VCaP (cell line): Measurements from ENCODE around the gene KDELR1.

Source experiments
- H3K27ac ChIP-seq: fragments of 450-650 bp; 2 replicates; pipeline ENCODE4 v1.5.1; 2017
- CTCF ChIP-seq: fragments of 450-650 bp; conservative IDR thresholded peaks from 2 replicates; pipeline ENCODE4 v1.5.1; 2017; ENCODE audit warnings: mild to moderate bottlenecking, moderate library complexity

KDELR1 gene

DNA sequence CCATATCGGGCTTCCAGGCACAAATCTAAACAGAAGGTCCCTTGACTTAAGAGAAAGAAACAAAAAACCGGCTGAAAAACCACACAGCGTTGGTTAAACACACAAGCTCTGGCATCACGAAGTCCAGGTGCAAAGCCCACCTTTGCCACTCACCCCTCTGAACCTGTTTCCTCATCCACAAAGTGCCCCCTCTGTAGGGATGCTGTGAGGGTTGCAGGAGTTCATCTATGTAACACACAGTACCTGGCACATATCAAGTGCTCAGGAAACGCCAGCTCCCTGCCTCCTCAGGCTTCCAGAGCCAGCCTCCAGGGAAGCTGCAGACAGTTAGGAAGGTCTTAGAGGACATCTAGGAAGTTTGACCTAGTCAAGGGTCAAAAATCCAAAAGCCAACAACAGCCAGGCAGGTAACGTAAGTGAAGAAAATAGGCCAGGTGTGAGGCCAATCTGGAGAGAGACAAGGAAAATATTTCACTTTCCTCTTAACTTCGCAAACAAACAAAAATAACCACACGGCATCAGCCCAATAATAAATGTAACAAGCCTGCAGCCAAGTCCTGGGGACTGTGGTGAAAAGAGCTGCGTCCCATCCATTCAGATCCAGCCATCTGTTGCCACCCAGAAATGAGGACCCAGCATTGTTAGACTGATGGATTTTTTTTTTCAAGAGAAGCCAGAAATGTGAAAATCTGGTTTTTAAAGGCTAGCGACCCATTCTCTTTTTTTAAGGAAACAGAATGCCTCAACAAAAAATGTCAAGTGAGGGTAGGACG, 10.0 kb downstream of the KDELR1 start:
- no peak overlapping the region for H3K27ac ChIP-seq
- TF ChIP-seq CTCF: no peak

DNA sequence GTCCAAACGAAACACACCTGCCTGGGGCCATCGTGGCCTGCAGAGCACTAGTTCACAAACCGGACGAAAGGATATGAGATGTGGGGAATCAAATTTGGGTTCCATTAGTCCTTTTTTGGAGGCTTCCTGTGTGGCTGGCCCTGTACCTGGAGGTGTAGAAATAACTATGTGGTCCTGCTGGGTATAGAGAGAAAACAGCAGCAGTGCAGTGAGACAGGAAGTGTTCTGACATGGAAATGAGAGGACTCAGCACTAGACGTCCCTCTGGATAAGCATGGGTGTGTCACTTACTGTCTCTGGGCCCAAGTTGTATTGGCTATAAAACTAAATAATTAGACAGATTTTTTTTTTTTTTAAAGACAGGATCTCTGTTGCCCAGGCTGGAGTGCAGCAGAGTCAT, 12.3 kb downstream of the KDELR1 start:
- TF ChIP-seq CTCF: no peak
- H3K27ac ChIP-seq: no peak overlapping the region; the same call in 1 of the 2 replicates

DNA sequence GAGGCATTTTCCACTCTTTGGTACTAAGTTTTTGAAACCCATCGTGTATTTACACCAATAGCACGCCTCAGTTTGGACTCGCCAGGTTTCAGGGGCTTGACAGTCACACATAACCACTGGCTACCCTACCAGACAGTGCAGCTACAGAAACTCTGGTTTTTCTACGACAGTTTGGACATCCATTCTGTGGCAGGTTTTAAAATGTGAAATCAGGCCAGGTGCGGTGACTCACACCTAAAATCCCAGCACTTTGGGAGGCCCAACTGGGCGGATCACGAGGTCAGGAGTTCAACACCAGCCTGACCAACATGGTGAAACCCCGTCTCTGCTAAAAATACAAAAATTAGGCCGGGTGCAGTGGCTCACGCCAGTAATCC, 13.2 kb downstream of the KDELR1 start:
- no peak for TF ChIP-seq CTCF
- no peak overlapping the region for H3K27ac ChIP-seq

GRCh38 chr19:48373567-48373966, 17.8 kb downstream of the KDELR1 start:
- H3K27ac ChIP-seq: peak overlapping the region; percentile 62
- TF ChIP-seq CTCF: no peak

DNA sequence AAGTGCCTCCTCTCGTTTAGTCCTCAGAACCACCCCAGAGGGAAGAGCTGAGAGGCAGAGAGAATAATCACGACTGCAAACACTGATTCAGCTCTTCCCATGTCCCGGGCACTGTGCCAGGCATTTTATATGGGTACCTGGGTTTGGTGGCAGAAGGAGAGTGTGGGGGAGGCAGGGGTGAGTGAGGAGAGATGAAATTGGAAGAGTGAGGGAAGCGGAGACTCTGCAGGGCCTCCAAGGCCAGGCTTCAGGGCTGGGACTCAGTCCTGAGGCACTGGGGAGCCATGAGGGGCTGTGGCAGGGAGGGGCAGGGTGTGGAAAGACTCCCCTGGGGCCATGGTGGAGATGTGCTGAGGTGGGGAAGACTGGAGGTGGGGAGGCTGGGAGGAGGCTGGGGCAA, 18.4 kb downstream of the KDELR1 start:
- TF ChIP-seq CTCF: no peak
- peak overlapping the region; percentile 62 for H3K27ac ChIP-seq

- peak overlapping the region; percentile 62 for H3K27ac ChIP-seq
Measured at GRCh38 chr19:48371771-48372170, 19.6 kb downstream of the KDELR1 start.

GRCh38 chr19:48371367-48371766, 20.0 kb downstream of the KDELR1 start:
- TF ChIP-seq CTCF: no peak
- peak overlapping the region; percentile 62; the same call in 1 of the 2 replicates for H3K27ac ChIP-seq

DNA sequence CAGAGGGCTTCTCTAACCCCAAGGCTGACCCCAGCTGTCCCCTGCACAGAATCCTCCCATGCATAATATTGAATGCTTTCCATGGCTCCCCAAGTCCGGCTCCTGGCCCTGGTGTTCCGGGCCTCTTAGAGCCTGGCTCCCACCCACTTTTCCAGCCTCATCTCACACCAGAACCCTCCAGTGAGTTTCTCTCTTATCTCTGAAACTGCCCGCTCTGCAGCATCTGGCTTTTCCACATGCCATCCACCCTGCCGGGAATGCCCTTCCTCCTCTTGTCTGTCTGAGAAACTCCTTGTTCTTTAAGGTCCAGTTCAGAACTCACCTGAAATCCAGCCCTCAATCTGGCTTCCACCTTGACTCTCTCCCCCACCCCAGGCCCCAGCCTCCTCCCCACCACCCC, 20.4 kb downstream of the KDELR1 start:
- no peak overlapping the region for H3K27ac ChIP-seq
- TF ChIP-seq CTCF: no peak
